ENCODE data around the gene SGCD.

The SGCD gene

DNA sequence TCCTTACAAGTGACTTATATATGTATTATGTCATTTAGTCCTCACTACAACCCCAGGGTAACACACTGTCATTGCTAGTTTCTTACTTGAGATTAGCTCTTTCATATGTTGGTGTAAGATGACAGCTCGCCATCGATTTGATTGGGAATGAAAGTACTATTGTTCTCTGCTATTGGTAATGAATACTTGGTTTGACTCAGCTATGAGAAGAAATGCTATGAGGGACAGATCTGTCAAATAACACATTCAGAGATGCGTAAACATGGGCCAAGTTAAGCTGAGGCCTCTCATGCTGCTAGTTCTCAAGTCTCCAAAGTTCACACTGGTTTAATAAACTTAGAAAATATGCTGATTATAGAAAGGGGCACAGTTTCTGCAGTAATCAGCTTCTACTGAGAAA lies 142.7 kb downstream of the SGCD start:
- DNase-seq, result peak in 1 of 2 donors; percentile 42

DNA sequence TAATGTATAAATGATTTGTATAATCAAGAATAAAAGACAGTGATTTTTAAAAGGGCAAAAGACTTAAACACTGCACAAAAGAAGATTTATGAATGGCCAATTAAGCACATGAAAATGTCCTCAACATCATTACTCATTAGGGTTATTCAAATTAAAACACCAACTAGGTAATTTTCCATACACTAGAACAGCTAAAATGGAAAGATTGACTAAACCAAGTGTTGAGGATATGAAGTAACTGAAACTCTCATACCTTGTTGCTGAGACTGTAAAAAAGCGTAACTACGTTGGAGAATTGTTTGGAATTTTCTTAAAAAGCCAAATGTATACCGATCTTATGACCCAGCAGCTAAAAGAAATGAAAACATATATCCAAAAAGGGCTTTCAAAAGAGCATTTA lies 144.9 kb downstream of the SGCD start:
- DNase-seq, result no peak

DNA sequence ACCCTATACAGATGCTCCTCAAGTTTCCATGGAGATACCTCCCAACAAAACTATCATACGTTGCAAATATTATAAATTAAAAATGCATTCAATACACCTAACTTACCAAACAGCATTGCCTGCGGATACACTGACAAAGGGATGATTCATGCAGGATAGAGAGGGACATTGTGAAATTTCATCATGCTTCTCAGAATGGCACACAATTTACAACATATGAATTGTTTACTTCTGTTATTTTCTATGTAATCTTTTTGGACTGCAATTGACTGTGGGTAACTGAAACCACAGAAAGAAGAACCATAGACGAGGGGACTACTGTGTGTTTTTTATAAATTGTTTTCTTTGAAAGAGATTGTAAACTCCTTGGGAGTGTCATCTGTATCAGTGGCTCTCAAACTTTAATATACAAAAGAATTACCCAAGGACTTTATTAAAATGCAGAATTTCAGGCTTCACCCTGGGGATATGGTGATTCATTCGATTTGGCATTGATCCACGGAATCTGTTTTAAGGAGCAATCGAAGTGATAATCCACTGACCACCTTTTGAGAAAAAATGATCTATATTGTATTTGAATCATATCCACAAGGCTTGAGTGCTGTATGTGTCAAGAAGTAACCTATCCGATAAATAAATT lies 146.4 kb downstream of the SGCD start:
- peak in 1 of 2 donors; percentile 17 for DNase-seq

DNA sequence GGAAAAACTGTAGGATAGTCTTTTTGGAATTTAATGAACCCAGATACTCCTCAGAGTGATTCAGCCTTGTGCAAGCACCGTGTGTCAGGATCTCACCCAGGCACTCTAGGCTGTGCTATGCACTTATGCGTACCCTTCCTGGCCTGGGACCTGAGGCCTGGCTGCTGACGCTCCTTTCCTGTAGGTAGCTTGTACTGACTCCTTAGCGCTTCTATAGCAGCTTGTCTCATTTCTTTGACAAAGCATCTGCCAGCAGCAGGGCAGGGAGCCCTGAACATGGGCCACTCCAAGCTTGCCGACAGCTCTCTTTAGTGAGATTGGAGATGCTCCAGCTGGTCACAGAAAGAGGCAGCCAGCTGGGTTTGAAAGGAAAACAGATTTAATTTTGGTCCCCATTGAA lies 147.3 kb downstream of the SGCD start:
- peak; percentile 59 to 79 for DNase-seq

DNA sequence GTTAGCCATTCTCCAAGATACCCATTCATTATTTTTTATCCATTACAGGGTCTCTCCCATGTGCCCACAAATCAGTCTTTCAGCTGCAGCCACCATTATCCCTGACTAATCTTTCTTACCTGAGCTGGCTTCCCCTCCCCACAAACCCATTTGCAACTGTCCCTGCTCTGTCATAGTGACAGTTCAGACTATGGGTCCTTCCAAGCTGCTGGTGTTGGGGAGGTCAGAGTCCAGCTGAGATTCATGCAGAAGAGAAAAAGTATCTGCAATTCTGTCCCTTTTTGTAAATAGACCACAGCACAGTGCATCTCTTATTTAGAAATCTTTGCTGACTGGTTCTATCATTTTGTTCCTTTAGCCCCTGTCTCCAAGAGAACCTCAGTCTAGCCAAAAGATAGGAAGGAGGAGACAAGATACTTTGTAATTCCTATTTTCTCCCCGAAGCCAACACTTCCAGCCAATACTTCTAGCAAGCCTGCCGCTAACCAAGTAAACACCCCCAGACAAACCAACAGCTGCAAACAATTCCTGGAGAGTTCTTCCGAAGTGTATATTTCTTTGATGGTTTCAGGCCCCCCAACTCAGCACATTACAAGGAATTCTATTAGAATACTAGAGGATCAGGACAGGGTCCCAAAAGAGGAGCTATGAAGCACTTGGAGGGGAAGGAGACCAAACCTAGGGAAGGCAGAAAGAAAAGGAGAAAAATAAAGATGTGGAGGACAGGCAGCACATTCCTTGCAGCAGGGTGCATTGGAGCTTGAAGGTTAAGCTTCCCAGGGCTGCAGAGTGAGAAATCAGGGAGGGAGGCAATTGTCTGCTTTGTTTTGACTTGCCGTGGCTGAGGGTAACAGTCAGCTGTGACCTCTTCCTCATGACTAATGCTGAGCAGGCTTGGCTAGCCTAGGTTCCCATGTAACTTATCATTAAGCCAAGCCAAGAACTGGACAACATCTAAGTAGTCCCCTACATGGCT lies 148.5 kb downstream of the SGCD start:
- peak in 1 of 2 donors; percentile 8 for DNase-seq

DNA sequence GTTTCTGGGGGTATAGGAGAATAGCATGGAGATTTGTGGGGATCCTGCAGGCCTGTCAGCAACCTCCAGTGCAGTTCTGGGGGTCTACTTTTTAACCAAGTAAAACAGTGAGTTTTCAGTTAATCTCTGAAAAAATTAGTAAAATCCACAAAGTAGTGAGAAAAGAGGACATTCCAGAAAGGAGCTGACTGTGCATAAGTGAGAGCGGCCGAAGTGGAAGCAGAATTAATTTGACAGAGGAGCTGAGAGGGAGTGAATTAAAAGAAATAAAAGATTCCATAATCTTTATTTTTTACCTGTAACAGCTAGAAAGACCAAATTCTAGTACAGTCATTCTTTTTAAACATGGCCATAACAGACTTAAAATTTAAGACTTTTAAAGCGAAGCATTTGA lies 149.2 kb downstream of the SGCD start:
- no peak for DNase-seq

DNA sequence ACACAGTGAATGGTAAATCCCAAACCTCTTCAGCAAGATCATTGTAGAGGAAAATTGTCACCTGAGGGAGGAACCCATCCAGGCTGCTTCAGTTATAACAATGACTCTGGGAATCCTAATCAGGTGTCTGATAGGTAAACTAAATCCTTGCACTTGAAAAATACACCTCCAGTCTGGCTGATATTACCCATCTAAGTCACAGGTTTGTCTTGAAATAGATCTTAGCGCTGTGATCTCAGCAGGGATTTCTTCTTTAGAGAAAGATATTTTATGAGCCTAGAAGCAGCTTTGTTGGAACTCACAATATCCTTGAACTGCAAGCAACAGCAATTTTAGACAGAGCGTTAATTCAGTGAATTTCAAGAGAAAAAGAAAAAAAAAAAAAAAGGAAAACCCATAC lies 149.7 kb downstream of the SGCD start:
- peak in 1 of 2 donors; percentile 30 for DNase-seq

DNA sequence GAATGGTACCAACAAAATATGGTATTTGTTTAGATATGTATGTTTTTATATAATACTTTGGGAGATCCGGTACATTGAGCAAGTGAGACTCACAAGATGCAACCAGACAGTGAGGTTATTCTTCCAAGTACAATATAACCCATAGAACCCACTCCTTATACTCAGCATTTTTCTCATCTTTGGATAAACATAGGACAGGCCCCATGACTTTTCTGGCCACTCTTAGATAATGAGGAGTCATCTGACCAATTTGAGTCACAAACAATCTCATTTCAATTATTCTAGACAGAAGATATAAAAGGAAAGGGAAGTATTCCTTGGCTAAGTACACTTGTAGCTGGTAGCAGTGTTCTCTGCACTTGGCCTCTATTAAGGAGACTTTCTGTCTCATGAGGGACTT lies 150.2 kb downstream of the SGCD start:
- DNase-seq, result no peak

DNA sequence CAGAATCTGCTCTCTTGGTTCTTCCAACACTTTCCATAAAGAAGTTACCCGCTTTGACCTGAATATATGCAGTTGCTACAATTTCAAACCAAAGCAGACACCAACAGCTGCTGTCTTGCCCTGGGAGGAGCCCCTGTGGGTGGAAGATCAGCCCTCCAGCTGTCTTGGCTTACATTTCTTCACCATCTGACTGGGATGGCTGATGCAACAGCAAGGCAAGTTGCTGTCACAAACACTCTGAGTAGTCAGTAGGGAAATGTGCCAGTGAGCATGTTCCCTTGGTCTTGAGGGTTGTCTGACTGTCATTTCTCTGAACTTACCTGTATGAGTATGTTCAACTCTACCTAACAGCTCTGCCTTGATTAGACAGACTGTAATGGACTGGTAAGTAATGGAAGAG lies 152.9 kb downstream of the SGCD start:
- DNase-seq, result no peak

DNA sequence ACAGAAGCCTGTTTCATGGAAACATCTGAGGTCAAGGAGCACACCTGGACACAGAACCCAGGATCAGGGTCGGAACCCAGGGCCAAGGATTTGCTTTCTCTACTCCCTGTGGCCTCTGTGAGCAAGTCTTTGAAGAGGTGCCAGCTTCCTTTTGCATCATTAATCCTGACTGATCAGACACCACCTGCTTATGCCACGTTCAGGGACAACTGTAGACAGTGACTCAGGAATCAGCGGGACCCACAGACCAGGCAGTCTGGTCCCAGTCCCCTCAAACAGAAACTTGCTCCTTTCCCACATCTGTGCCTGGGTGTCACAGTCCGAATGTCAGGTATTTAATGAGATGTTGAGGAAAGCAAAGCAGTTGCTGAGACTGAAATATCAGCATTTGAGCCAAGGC lies 154.8 kb downstream of the SGCD start:
- DNase-seq, result no peak

DNA sequence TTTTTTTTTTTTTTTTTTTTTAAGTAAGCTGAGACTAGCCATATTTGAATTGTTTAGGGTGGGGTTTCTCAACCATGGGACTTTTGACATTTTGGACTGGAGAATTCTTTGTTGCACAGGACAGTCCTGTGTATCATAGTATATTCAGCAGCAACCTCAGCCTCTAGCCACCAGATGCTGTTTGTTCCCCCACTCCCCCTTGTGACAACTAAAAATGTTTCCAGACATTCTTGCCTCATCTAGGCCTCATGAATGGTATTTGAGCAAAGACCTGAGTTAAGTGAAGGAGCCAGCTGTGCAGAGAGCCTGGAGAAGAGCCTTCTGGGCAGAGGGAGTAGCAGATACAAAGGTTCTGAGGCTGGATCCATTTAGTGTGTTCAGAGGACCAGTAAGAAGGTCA lies 155.9 kb downstream of the SGCD start:
- DNase-seq, result no peak

DNA sequence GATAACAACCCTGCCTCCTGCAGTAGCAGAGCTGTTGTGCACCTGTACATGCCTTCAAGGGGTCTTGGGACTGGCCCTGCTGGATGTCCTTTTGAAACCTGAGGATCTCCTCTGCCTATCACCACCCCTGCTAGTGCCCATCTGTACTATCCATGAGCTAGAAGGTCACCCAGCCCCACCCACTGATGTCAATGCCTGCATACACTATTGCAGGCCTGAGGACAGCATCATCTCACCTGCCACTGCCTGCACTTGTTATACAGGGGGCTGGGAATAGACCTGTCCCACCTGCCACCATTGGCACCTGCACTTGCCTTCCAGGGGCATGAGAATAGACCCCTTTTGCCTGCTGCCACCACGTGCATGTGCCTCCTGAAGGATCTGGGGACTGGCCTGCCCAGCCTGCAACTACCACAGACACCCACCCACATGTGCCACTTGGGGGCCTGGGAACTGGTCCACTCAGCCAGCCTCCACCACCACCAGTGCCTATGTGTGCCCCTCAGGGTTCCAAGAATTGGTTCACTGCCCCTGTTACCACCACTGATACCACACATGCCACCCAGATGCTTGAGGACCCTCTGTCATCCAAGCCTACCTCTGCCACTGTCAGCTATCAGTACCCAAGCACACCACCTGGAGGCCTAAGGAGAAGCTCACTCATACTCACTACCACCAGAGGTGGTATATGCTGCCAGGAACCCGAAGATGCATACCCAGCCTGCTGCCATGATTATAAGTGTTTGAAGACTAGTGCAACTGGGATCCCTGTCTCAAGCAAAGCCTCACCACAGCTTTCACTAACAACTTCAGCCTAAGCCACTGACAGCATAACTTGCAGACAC lies 159.7 kb downstream of the SGCD start:
- DNase-seq, result no peak

DNA sequence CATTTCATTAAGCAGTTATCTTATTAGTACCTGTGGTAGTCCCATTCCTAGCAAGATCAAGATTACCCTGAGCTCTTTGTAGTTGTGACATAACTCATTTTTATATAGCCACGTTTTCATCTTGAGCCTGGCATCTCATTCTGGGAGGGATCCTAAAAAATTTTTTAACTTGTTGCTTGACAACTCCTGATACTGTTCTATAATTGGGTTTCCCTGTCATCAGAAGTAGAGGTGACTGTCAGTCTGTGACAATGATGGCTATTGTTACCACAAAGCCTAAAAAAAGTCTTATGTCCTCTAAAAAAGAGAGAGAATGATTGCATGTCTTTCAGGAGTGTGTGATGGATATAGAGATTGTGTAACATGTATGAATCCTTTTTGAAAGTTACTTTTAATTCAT lies 164.8 kb downstream of the SGCD start:
- no peak for DNase-seq

DNA sequence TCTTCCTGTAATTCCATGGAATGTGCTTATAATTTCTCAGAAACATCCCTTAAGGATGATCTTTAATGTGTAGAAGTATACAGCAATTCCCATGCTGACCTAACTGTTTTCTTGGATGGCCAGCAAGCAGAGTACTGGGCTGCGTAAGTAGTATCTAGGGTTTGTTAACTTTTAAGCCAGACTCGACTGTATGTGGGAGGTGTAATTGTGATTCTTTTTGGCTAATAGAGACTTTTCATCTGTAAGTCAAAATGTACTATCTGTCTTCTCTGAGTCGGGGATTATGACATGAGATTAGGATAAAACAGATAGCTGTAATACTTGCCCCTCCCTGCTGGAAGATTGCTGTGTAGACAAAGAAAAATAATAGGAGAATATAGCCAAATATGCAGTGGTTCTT lies 169.3 kb downstream of the SGCD start:
- DNase-seq, result no peak

DNA sequence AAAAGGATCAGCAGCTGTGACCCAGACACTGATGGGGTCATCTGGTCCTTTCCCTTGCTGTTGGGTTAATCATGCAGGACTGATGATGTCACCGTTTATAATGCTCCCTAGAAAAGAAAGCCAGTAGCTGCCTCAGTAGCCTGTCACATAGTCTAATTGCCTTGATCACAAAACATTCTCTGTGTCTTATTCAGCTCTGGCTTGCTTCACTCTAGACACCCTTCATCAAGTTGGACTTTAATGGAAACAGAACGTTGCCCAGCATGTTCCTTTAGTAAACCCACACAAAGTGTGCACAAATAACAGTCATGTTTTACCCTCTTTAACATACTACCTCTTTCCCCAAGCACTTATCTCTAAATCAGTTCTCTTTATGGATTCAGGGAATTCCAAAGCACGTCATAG lies 170.8 kb downstream of the SGCD start:
- peak in 1 of 2 donors; percentile 59 for DNase-seq

DNA sequence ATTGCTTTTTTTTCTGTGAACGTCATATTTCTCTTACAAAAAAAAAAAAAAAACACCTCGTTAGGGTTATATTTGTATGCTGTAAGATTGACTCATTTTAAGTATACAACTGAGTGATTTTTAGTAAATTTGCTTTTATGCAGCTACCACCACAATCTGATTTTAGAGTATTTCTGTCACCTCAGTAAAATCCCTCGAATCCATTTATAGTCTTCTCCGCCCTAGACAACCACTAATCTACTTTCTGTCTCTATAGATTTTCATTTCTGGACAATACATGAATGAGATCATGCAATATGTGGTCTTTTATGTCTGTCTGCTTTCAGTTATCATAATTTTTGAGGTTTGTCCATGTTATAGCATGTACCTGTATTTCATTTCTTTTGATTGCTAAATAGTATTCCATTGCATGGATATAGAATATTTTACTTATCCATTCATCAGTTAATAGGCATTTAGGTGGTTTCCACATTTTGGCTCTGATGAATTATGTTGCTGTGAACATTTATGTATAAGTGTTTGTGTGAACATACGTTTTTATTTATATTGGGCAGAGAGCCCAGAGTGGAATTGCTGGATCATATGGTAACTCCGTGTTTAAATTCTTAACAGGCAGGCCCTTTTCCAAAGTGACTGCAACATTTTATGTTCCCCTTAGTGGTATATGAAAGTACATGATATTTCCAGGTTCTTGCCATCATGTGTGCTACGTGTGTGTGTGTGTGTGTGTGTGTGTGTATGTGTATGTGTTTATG lies 171.4 kb downstream of the SGCD start:
- no peak for DNase-seq

DNA sequence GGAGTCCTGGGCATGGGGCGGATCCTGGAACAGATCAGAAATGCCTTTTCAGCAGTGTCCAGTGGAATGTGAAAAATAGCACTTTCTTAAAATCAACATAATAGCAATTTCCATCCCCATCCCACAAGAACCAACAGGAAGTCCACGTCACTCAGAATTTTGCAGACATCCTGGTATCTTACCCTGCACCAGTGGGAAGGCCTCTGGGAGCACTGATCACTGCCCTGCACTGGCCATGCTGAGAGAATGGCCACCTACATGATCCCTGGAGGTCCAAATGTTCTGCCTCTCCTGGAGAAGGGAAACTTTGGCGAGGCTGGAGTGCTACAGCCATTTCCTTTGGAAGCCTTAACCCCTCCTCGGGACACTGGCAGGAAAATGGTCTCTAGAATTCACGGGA lies 173.8 kb downstream of the SGCD start:
- no peak for DNase-seq

DNA sequence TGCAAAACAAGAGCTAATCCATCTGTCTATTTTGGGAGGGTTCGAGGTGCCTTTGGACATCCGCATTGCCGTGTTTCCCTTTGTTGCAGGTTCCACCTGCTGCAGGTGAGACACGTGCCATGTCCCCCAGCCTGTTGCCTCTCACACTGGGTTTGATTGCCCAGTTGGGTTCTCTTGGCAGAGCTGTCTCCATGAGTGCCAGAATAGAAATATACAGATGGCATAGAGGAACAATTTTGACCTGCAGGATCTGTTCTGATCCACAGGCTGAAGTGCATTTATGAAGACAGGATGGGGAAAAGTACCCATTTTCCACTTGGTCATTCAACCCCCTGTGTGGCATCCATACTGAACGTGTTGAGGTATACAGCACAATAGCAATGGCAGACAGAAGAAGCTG lies 178.1 kb downstream of the SGCD start:
- no peak for DNase-seq

DNA sequence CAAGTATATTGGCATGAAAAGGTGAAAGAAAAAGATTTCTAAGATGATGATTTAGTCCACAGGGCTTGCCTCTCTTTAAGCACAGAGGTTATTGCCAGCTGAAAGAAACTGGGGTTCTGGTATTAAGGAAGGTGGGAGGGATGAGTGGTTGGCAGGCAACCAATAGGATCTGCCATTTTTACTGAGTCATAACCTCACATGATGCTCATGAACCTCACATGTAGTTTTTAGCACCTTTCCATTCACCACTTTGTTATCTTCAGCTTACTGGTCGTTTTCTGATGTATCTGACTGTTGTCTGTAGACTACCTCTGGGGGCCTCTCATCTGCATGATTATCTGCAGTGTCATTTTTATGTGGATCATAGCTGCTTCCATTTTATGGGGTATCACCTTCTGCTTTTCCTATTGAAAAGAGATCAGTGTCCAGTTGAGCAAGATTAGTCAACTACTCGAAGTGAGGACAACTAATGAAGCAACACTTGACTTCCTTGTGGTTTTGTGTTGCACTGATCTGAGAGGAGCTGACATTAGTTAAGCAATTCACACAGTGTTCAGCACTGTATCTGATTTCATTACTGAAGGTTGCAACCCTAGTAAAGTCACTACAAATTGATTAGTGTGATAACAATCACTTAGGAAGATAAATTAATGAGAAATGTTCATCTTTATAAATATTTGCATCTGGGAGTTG lies 186.3 kb downstream of the SGCD start:
- no peak for DNase-seq

DNA sequence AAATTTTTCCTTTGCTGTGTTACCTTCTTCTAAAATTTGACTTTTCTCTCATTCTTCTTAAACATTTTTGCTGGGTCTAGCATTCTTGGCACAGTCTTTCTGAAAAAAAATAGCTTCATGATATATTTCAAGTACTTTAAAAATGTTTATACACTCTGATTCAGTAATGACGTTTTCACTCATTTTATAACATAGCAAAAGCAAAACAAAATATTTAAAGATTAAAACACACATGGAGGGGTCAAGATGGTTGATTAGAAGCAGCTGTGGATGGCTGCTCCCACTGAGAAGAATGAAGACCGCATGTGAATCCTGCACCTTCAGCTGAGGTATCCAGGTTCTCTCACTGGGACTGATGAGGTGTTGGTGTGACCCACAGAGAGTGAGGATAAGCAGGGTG lies 188.2 kb downstream of the SGCD start:
- DNase-seq, result no peak

DNA sequence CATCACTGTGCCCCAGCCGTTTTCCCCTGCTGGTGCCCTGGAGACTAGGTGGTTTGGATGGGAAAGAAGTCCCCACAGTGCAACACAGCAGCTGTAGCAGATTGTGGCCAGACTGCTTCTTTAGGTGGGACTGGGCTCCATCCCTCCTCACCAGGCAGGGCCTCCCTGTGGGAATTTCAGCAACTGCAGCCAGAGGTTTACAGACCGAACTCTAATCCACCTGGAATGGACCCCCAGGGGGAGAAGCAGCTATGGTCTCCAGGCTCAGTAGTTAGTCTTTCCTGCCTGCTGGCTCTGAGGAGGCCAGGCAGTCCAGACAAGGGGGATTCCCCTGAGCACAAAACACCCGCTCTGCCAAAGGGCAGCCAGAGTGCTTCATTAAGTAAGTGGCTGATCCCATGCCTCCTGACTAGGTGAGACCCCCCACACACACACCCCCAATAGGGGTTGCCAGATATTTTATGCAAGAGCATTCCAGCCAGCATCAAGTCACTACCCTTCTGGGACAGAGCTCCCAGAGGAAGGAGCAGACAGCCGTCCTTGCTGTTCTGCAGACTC lies 188.9 kb downstream of the SGCD start:
- DNase-seq, result no peak

Data from hippocampal formation (tissue), 2 donors.